Activated T-cell treated with anti-CD3 and anti-CD28 coated beads, Interleukin-2, amount 50 U/mL, for 72 hours (primary cell): ENCODE data around the gene KLHL29. TPM values are rescaled to one million over a fixed set of nuclear protein-coding genes. Genes with fewer than 3 reads are reported as not detected.

Experiments
- ATAC-seq, 2 donors: fragments of 150-1000 bp; cut with Tn5 transposase; replicated peaks in 1 of 2; 2 replicates each; pipeline ENCODE4 v1.10.0; 2021; ENCODE audit warnings: moderate library complexity in 2 of 2, mild to moderate bottlenecking in 1 of 2
- DNase-seq, 2 donors: peaks; one replicate each; pipeline ENCODE4 v3.0.0; 2021 to 2022; ENCODE audit warnings: mixed read lengths in 1 of 2
- H3K27ac Mint-ChIP-seq: one replicate; pipeline ENCODE4 v1.8.0; 2022; ENCODE audit warnings: mild to moderate bottlenecking, moderate library complexity, mixed read lengths
- H3K27me3 Mint-ChIP-seq: one replicate; pipeline ENCODE4 v1.8.0; 2022; ENCODE audit warnings: low read depth, mixed read lengths
- H3K36me3 Mint-ChIP-seq, 2 donors: one replicate each; pipeline ENCODE4 v1.8.0; 2022; ENCODE audit warnings: mixed read lengths in 2 of 2, mild to moderate bottlenecking in 1 of 2; ENCODE audit not compliant: insufficient read depth in 2 of 2
- H3K4me1 Mint-ChIP-seq: one replicate; pipeline ENCODE4 v1.8.0; 2022; ENCODE audit warnings: low read depth, mixed read lengths
- H3K4me3 Mint-ChIP-seq, 2 donors: one replicate each; pipeline ENCODE4 v1.8.0; 2022; ENCODE audit warnings: mild to moderate bottlenecking in 2 of 2, mixed read lengths in 2 of 2, moderate library complexity in 2 of 2
- H3K9me3 Mint-ChIP-seq, 2 donors: one replicate each; pipeline ENCODE4 v1.8.0; 2022; ENCODE audit warnings: mixed read lengths in 2 of 2
- total RNA-seq, 2 donors: library from RNA; stranded (reverse); gene quantifications; one replicate each; pipeline ENCODE4 v1.2.3, GENCODE V29; 2022

The KLHL29 gene
- total RNA-seq, 2 donors from 2014 or later: 2.5 to 4.0 TPM

GRCh38 chr2:23453836-23454460, 69.0 kb downstream of the KLHL29 start:
- no peaks in the 10 kb centered on the region for H3K9me3 Mint-ChIP-seq
- H3K27me3 Mint-ChIP-seq: peaks cover 13% of the 10 kb centered on the region
- H3K36me3 Mint-ChIP-seq: no peaks in the 10 kb centered on the region
- DNase-seq (no peak), ATAC-seq (no peak)
- H3K27ac Mint-ChIP-seq: no peak overlapping the region
- H3K4me3 Mint-ChIP-seq: peak overlapping the region in 1 of 2 donors; percentile 73
- peaks cover 39% of the 10 kb centered on the region for H3K4me1 Mint-ChIP-seq

GRCh38 chr2:23454501-23455120, 69.6 kb downstream of the KLHL29 start:
- no peak overlapping the region for H3K4me3 Mint-ChIP-seq
- no peak overlapping the region for H3K27ac Mint-ChIP-seq
- no peak for DNase-seq
- peaks cover 13% of the 10 kb centered on the region for H3K27me3 Mint-ChIP-seq
- ATAC-seq: no peak
- H3K4me1 Mint-ChIP-seq: peaks cover 33% of the 10 kb centered on the region
- H3K9me3 Mint-ChIP-seq: no peaks in the 10 kb centered on the region
- no peaks in the 10 kb centered on the region for H3K36me3 Mint-ChIP-seq

- Mint-ChIP-seq H3K9me3 (no peaks in the 10 kb centered on the region), H3K27ac (no peak overlapping the region), H3K27me3 (peaks cover 13% of the 10 kb centered on the region), H3K36me3 (no peaks in the 10 kb centered on the region), H3K4me3 (no peak overlapping the region), H3K4me1 (peaks cover 31% of the 10 kb centered on the region)
- ATAC-seq: no peak
- DNase-seq: no peak
Measured at GRCh38 chr2:23456396-23456795, 71.4 kb downstream of the KLHL29 start.

GRCh38 chr2:23456881-23457760, 72.1 kb downstream of the KLHL29 start:
- Mint-ChIP-seq H3K36me3 (no peaks in the 10 kb centered on the region), H3K4me1 (peaks cover 30% of the 10 kb centered on the region), H3K9me3 (no peaks in the 10 kb centered on the region), H3K27ac (no peak overlapping the region), H3K4me3 (no peak overlapping the region), H3K27me3 (peaks cover 13% of the 10 kb centered on the region)
- ATAC-seq (no peak), DNase-seq (no peak)

GRCh38 chr2:23457990-23458682, 73.2 kb downstream of the KLHL29 start:
- DNase-seq (no peak), ATAC-seq (no peak)
- no peak overlapping the region for H3K27ac Mint-ChIP-seq
- no peaks in the 10 kb centered on the region for H3K36me3 Mint-ChIP-seq
- H3K27me3 Mint-ChIP-seq: peaks cover 13% of the 10 kb centered on the region
- H3K4me3 Mint-ChIP-seq: no peak overlapping the region
- peaks cover 19% of the 10 kb centered on the region for H3K4me1 Mint-ChIP-seq
- H3K9me3 Mint-ChIP-seq: no peaks in the 10 kb centered on the region

GRCh38 chr2:23459032-23459431, 74.1 kb downstream of the KLHL29 start:
- DNase-seq: no peak
- no peaks in the 10 kb centered on the region for H3K9me3 Mint-ChIP-seq
- ATAC-seq: no peak
- H3K27me3 Mint-ChIP-seq: peaks cover 13% of the 10 kb centered on the region
- H3K36me3 Mint-ChIP-seq: no peaks in the 10 kb centered on the region
- H3K27ac Mint-ChIP-seq: no peak overlapping the region
- H3K4me1 Mint-ChIP-seq: peaks cover 10% of the 10 kb centered on the region
- no peak overlapping the region for H3K4me3 Mint-ChIP-seq

GRCh38 chr2:23460228-23460627, 75.2 kb downstream of the KLHL29 start:
- no peak for DNase-seq
- no peak overlapping the region for H3K27ac Mint-ChIP-seq
- H3K27me3 Mint-ChIP-seq: peaks cover 3% of the 10 kb centered on the region
- no peaks in the 10 kb centered on the region for H3K9me3 Mint-ChIP-seq
- H3K36me3 Mint-ChIP-seq: no peaks in the 10 kb centered on the region
- H3K4me3 Mint-ChIP-seq: no peak overlapping the region
- ATAC-seq: no peak
- no peaks in the 10 kb centered on the region for H3K4me1 Mint-ChIP-seq

GRCh38 chr2:23460993-23461392, 76.0 kb downstream of the KLHL29 start:
- ATAC-seq (no peak), DNase-seq (no peak)
- Mint-ChIP-seq H3K27ac (no peak overlapping the region), H3K4me3 (no peak overlapping the region), H3K27me3 (no peaks in the 10 kb centered on the region), H3K4me1 (no peaks in the 10 kb centered on the region), H3K9me3 (no peaks in the 10 kb centered on the region), H3K36me3 (no peaks in the 10 kb centered on the region)

- no peaks in the 10 kb centered on the region for H3K27me3 Mint-ChIP-seq
- no peak for ATAC-seq
Measured at GRCh38 chr2:23464156-23464555, 79.2 kb downstream of the KLHL29 start.

GRCh38 chr2:23464905-23465537, 80.0 kb downstream of the KLHL29 start:
- no peaks in the 10 kb centered on the region for H3K36me3 Mint-ChIP-seq
- no peak overlapping the region for H3K4me3 Mint-ChIP-seq
- H3K27ac Mint-ChIP-seq: no peak overlapping the region
- ATAC-seq: no peak
- no peak for DNase-seq
- no peaks in the 10 kb centered on the region for H3K9me3 Mint-ChIP-seq
- no peaks in the 10 kb centered on the region for H3K27me3 Mint-ChIP-seq
- no peaks in the 10 kb centered on the region for H3K4me1 Mint-ChIP-seq

More at GRCh38 chr2:23464156-23464555, 79.2 kb downstream of the KLHL29 start:
- Mint-ChIP-seq H3K27ac (no peak overlapping the region), H3K9me3 (no peaks in the 10 kb centered on the region), H3K4me3 (no peak overlapping the region), H3K4me1 (no peaks in the 10 kb centered on the region), H3K36me3 (no peaks in the 10 kb centered on the region)
- DNase-seq: no peak

- Mint-ChIP-seq H3K4me1 (no peaks in the 10 kb centered on the region), H3K27me3 (no peaks in the 10 kb centered on the region), H3K4me3 (no peak overlapping the region), H3K9me3 (no peaks in the 10 kb centered on the region), H3K27ac (no peak overlapping the region), H3K36me3 (no peaks in the 10 kb centered on the region)
- ATAC-seq (no peak), DNase-seq (no peak)
Measured at GRCh38 chr2:23465936-23466335, 81.0 kb downstream of the KLHL29 start.

- no peak overlapping the region for H3K27ac Mint-ChIP-seq
- peaks cover 1% of the 10 kb centered on the region for H3K27me3 Mint-ChIP-seq
- DNase-seq (no peak), ATAC-seq (no peak)
- no peaks in the 10 kb centered on the region for H3K36me3 Mint-ChIP-seq
- no peaks in the 10 kb centered on the region for H3K4me1 Mint-ChIP-seq
- H3K9me3 Mint-ChIP-seq: no peaks in the 10 kb centered on the region
- H3K4me3 Mint-ChIP-seq: no peak overlapping the region
Measured at GRCh38 chr2:23467618-23468017, 82.6 kb downstream of the KLHL29 start.
